ENCODE results near the gene TIGAR.

TIGAR gene

GRCh38 chr12:4288296-4289131 lies 32.5 kb upstream of the TIGAR start:
- TF ChIP-seq, protein P1, sequence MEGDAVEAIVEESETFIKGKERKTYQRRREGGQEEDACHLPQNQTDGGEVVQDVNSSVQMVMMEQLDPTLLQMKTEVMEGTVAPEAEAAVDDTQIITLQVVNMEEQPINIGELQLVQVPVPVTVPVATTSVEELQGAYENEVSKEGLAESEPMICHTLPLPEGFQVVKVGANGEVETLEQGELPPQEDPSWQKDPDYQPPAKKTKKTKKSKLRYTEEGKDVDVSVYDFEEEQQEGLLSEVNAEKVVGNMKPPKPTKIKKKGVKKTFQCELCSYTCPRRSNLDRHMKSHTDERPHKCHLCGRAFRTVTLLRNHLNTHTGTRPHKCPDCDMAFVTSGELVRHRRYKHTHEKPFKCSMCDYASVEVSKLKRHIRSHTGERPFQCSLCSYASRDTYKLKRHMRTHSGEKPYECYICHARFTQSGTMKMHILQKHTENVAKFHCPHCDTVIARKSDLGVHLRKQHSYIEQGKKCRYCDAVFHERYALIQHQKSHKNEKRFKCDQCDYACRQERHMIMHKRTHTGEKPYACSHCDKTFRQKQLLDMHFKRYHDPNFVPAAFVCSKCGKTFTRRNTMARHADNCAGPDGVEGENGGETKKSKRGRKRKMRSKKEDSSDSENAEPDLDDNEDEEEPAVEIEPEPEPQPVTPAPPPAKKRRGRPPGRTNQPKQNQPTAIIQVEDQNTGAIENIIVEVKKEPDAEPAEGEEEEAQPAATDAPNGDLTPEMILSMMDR (IDR thresholded peaks at IDR 0.05; ENCODE audit: insufficient read depth, low read depth, low read length, missing control alignments), result no peak
- no peak overlapping the region for H3K4me3 ChIP-seq (ENCODE audit: low read depth, low read length)
- DNase-seq (ENCODE audit: low read depth), result no peak

DNA sequence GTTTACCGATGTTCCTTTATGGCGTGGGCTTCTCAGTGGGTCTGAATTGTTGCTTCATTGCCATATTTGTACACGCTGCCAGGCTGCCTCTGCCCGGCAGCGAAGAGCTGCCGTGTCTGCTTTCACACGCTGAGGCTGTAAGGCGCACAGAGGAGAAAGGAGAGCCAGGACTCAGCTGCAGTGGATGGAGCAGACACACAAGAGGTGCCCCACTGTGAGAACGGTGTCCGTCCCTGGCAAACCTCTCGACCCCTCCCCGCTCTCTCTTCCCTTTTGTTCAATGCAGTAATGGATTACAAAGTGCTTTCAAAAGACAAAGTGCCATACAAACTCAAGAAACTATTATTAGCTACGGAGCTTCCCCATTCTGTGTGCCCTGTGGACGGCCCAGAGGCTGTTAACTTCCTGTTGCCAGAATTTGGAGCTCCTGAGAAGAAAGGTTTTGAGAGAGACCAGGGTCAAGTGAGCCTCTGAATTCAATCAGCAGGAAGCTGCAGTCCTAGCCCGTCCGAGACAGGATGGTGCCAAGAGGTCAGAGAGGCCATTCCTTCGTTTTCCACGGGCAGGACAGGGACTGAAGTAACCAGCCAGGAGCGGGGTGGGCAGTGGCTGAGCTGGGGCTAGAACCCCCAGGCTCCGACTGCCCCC lies 31.7 kb upstream of the TIGAR start:
- no peak for DNase-seq (ENCODE audit: low read depth)

DNA sequence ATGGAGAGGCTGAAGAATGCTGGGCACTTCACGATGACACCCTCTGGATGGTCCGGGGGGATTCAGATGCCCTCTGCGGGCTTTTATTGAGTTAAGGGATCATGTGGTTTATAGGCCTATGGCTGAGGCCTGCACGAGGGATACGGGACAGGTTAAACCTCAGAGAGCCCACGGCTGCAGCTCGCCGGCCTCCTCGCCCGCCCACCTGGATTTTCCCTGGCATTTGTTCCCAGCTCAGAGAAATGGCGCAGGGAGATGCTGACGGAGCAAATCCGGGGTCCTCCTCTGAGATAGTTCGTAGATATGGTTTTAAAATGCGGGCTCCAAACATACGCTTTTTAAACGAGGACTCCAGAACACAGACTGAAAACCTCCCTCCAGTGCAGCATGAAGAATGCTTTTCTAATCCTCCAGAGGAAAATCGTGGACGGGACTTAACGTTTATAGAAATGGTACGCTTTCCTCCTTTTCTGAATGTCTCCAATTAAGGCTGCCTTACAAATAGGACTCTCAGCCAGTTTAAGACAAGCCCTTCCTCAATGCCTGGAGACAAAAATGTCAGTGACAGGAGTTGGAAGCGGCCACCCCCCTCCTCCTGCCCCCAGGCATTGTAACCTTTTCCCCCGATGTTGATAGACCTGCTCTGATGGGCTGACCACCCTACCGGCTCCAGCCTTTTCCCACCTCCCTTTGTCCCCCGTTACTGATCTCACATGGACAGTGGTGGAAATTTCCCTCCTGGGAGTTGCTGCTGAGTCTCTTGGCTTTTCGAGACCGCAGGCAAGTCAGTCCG lies 30.8 kb upstream of the TIGAR start:
- TF ChIP-seq, protein P1 (IDR thresholded peaks at IDR 0.05; ENCODE audit: insufficient read depth, low read depth, low read length, missing control alignments), result no peak
- no peak for DNase-seq (ENCODE audit: low read depth)
- no peak overlapping the region for H3K4me3 ChIP-seq (ENCODE audit: low read depth, low read length)

More for the DNA sequence above, 31.7 kb upstream of the TIGAR start:
- TF ChIP-seq, protein P1 (IDR thresholded peaks at IDR 0.05; ENCODE audit: insufficient read depth, low read depth, low read length, missing control alignments), result no peak
- H3K4me3 ChIP-seq (ENCODE audit: low read depth, low read length), result no peak overlapping the region

DNA sequence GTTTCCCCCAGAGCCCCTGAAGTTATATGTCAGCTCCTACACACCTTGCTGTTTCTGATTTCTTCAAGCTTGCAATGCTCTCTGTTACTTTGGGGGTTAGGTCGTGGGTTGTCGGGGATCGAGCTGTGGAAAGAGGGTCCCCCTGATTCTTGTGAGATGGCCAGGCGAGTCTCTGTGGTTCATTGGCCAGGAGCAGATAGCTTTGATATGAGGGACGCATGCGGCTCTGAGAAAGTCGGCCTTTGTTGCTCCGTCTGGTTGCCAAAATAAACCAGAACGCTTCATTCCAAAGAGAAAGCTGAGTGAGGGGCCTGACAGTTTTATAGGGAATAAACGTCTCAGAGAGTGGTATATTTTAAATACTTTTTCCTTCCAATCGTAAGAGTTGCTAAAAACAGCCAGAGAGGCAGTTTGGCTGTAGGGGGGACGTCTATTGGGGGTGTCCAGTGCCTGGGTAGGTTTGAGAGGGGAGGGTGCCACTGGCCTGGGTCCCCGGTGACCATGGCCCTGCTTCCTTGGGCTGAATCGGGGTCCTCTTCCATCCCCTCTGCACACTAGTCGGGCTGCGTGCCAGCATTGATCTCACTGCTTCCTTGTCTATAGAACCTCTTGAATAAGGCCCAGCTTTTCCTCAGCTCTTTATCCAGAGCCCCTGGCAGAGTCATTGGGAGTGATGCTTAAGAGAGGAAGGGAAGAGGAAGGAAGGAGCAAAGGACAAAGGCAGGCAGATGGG lies 28.5 kb upstream of the TIGAR start:
- DNase-seq (ENCODE audit: low read depth), result no peak
- no peak overlapping the region for H3K4me3 ChIP-seq (ENCODE audit: low read depth, low read length)
- TF ChIP-seq, protein P1 (IDR thresholded peaks at IDR 0.05; ENCODE audit: insufficient read depth, low read depth, low read length, missing control alignments), result no peak

- DNase-seq (ENCODE audit: low read depth), result no peak
- TF ChIP-seq, protein P1 (IDR thresholded peaks at IDR 0.05; ENCODE audit: insufficient read depth, low read depth, low read length, missing control alignments), result no peak
- H3K4me3 ChIP-seq (ENCODE audit: low read depth, low read length), result no peak overlapping the region
Observed at GRCh38 chr12:4293299-4293965, 27.6 kb upstream of the TIGAR start.

Measured in GM12865 (cell line).